HG03520 (cell line): ENCODE results near the gene CCDC106.

ENCODE experiments used
- ATAC-seq: cut with Tn5 transposase; IDR thresholded peaks from one replicate; pipeline ENCODE4 v1.9.1; 2021; ENCODE audit warnings: mild to moderate bottlenecking, moderate library complexity; ENCODE audit not compliant: unreplicated experiment

CCDC106 gene

GRCh38 chr19:55635334-55635717 is 12.7 kb upstream of the CCDC106 start:
- ATAC-seq: no peak

DNA sequence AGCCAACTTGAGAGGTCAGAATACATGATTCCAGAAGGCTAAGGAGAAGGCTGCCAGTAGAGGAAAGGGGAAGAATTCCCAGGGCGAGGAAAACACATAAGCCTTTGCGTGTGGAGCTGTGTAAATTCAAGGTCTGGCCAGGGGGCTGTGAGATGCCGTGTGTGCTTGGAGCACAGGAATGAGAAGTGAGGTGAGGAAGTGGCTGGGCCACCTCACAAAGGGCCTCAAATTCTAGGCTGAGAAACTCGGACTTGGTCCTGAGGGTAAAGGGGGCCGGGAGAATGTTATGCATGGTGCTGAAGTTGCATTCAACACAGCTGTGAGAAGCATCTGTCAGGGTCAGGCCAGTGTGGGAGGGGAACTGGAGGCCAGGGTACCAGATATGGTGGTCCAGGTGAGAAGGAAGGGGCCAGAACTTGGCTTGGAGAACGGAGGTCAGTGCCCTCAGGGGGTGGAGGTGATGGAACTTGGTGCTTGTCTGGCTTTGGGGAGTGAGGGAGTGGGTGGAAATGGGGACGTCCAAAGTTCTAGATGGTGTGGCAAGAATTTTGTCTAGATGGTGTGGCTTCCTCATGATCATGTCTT is 12.1 kb upstream of the CCDC106 start:
- ATAC-seq: no peak

DNA sequence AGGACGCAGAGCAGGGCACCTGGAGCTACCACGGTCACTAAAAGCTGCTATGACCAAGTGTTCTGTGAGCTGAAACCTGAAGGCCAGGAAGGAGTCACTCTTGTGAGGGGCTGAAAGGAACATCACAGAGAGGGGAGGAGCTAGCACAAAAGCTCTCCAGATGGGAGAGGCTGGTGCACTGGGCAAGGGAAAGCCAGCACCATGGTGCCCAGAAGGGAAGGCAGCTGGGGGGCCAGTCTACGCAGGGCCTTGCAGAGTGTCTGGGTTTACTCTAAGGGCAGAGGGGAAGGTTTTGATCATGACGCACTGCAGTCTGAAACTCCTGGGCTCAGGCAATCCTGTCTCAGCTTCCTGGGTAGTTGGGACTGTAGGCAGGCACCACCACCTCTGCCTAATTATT is 11.3 kb upstream of the CCDC106 start:
- no peak for ATAC-seq

DNA sequence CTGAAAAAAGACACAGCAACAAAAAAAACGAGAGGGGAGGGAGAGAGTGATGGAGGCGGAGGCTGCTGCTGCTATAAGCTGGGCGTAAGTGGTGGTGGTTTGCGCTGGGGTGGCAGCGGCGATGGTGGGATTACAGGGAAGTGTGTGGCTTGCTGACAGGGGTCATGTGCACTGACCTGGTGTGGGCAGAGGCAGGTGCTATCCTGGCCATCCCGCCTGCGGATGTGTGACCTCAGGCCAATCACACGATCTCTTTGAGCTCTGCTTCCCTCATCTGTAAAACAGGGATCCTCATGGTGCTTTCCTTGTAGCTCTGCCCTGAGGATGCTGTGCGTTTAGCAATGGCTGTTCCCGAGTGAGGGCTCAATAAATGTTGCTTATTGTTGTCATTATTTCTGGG is 10.5 kb upstream of the CCDC106 start:
- ATAC-seq: no peak

DNA sequence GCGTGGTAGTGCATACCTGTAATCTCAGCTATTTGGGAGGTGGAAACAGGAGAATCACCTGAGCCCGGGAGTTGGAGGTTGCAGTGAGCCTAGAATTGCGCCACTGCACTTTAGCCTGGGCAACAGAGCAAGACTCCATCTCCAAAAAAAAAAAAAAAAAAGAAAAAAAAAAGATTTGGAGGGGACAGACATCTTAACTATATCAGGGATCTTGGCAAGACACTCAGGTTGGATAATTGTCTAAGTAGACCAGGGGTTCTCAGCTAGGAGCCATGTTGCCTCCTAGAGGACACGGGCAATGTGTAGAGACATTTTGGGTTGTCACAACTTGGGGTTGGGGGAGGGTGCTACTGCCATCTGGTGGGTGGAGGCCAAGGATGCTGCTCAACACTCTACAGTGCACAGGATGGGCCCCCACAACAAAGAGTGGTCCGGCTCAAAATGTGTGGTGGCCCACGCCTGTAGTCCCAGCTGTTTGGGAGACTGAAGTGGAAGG is 9.1 kb upstream of the CCDC106 start:
- no peak for ATAC-seq

DNA sequence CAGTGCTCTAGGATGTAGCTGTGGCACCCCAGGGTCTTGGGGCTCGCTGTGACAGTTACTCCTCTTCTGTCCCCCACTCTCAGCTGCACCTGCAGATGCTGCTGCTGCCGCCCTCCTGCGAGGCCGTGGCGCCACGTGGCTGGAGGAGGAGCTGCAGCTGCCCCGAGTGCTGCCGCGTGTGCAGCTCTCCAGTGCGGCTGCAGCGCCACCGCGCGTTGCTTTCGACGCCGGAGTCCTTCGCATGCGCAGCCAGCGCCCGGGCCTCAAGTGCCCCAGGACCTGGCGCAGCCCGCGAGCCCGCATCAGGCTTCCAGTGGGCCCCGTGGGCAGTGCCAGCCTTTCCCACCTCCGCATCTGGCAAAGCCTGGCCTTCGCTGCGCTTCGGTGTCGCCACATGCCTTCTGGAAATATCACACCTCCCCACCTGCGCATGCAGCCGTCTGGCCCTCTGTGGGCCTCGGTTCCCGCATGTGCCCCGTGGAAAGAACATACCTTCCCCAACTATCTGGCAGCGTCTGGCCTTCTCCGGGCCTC is 7.9 kb upstream of the CCDC106 start:
- ATAC-seq: no peak

GRCh38 chr19:55640577-55641425 is 7.2 kb upstream of the CCDC106 start, which contains the start of gene ZNF580:
Gene ZNF580, plus strand, starts transcription at chr19:55641002. Its CDS starts 1,507 bp downstream, at chr19:55642509.
- ATAC-seq: no peak

- ATAC-seq: no peak
Observed at GRCh38 chr19:55641426-55642152, 6.4 kb upstream of the CCDC106 start.

- no peak for ATAC-seq
Observed at GRCh38 chr19:55642153-55643002, 5.6 kb upstream of the CCDC106 start.

DNA sequence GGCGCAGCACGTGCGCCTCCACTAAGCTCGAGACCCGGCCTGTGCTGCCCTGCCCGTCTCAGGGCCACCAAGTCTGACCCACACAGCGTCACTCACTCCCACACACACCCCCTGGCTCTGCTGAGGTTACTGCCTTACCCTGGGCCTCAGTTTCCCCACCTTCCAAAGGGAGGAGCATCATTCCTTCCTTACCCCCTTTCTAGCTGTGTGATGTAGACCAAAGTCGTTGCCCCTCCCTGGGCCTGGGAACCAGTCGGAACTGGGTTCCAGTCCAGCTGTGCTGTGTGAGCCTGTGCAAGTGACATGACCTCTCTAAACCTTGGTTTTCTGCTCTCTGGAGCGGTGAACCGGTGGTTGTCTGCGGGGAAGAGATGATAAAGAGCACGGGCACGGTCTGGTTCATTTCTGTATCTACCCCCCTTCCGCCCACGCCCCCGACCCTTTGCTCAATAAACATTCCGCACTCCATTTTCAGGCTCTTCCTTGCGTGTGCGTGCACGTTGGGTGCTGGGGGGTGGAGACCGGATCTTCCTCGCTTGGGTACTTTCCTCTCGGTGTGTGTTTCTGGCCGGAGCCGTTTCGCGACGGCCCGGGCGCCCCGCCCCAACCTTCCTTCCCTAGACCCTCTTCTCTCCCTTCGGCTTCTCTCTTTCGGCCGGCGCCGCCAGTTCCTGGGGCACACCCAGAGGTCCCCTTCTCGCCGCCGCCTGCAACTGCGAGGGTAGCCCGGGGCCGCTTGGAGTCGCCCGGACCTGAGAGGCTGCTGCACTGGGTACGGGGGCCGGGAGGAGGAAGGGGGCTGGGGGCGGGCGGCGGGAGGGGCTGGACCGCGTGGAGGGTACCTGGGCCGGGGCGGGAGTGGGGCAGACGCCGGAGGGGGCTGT is 4.8 kb upstream of the CCDC106 start, which contains the start of gene ZNF581:
ZNF581 (plus strand) TSS at position 647 of the 884 bp plus-strand sequence. CDS start 923 bp downstream, outside the sequence.
- ATAC-seq: no peak

DNA sequence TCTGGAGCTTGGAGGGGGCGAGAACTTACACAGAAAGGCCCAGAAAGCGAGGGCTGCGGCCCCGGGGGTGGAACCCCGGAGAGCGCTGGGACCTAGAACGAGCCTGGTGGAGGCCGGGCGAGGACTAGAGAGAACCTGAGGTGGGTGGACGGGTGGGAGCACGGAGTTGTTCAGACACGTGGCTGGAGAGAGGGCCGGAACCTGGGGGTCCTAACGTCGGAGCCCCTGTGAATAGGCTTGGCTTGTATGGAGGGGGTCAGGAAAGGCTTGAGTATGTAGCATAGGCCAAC is 4.2 kb upstream of the CCDC106 start:
- no peak for ATAC-seq

DNA sequence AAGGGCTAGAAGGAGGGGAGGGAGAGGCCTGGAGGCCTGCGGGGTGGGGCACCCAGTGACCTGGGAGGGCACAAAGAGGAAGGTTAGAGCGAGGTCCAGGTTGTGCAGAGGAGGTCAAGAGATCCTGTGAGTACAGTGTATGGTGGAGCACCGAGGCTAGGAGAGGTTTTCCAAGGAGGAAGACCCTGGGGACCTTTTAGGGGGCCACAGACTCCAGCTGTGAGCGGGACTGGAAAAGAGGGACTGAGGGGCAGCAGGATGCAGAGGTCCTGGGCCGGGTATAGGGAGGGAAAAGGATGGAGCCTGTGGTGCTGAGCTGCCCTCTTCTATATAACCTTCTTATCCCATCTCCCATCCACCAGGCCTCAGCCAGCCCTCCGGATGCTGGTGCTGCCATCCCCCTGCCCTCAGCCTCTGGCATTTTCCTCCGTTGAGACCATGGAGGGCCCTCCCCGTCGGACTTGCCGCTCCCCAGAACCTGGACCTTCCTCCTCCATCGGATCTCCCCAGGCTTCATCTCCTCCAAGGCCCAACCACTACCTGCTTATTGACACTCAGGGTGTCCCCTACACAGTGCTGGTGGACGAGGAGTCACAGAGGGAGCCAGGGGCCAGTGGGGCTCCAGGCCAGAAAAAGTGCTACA is 3.7 kb upstream of the CCDC106 start:
- no peak for ATAC-seq

- no peak for ATAC-seq
Observed at GRCh38 chr19:55644842-55645511, 3.0 kb upstream of the CCDC106 start.

- no peak for ATAC-seq
Observed at GRCh38 chr19:55645512-55645881, 2.5 kb upstream of the CCDC106 start.

- ATAC-seq: no peak
Observed at GRCh38 chr19:55646889-55647731, 902 bp upstream of the CCDC106 start.

- no peak for ATAC-seq
Observed at GRCh38 chr19:55648585-55649267, 714 bp downstream of the CCDC106 start.
